ENCODE measurements around the gene NOXO1. TPM values are rescaled to one million over a fixed set of nuclear protein-coding genes. Genes with fewer than 3 reads are reported as not detected.

The NOXO1 gene
- total RNA-seq, 1 donor from 2014 or later, result 0.42 TPM

DNA sequence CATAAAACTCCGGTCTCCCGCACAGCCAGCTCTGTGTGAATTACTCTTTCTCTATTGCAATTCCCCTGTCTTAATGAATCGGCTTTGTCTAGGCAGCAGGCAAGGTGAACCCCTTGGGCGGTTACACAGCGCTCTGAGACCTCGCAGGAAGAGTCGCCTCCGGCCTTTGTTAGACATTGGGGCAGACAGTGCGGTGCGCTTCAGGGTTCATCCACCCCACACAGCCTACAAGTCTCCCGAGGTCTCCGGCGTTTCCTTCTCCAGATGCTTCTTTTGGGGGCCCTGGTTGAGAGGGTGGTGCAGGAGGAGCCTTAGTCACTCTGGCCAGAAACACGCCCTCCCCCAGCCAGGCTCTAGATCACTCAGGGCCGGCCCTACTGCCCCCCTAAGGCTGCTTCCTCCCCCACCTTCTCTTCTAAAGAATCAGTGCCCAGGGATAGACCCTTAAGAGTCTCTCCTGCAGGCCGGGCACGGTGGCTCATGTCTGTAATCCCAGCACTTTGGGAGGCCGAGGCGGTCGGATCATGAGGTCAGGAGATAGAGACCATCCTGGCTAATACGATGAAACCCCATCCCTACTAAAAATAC lies 36.6 kb downstream of the NOXO1 start:
- TF ChIP-seq, protein P1, sequence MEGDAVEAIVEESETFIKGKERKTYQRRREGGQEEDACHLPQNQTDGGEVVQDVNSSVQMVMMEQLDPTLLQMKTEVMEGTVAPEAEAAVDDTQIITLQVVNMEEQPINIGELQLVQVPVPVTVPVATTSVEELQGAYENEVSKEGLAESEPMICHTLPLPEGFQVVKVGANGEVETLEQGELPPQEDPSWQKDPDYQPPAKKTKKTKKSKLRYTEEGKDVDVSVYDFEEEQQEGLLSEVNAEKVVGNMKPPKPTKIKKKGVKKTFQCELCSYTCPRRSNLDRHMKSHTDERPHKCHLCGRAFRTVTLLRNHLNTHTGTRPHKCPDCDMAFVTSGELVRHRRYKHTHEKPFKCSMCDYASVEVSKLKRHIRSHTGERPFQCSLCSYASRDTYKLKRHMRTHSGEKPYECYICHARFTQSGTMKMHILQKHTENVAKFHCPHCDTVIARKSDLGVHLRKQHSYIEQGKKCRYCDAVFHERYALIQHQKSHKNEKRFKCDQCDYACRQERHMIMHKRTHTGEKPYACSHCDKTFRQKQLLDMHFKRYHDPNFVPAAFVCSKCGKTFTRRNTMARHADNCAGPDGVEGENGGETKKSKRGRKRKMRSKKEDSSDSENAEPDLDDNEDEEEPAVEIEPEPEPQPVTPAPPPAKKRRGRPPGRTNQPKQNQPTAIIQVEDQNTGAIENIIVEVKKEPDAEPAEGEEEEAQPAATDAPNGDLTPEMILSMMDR (IDR thresholded peaks at IDR 0.05; ENCODE audit: unreplicated experiment), result no peak
- Mint-ChIP-seq H3K9me3 (no peaks in the 10 kb centered on the region), H3K4me3 (no peak overlapping the region), H3K27me3 (ENCODE audit: low read depth) (no peaks in the 10 kb centered on the region), H3K4me1 (peaks cover 10% of the 10 kb centered on the region), H3K36me3 (no peaks in the 10 kb centered on the region), H3K27ac (no peak overlapping the region)
- DNase-seq (ENCODE audit: low spot score in 2 of 2, unreplicated experiment in 2 of 2), result no peak

GRCh38 chr16:1942810-1943726 lies 38.2 kb downstream of the NOXO1 start, which contains the start of gene MSRB1:
TSS of gene MSRB1 (minus strand) at chr16:1943199. CDS start at chr16:1943156, 43 bp downstream.
- no peaks in the 10 kb centered on the region for H3K27me3 Mint-ChIP-seq (ENCODE audit: low read depth)
- H3K9me3 Mint-ChIP-seq, result no peaks in the 10 kb centered on the region
- TF ChIP-seq, protein P1 (IDR thresholded peaks at IDR 0.05; ENCODE audit: unreplicated experiment), result no peak
- H3K27ac Mint-ChIP-seq, result peak within 1 kb of the TSS; percentile 73
- DNase-seq (ENCODE audit: low spot score in 2 of 2, unreplicated experiment in 2 of 2), result peak; percentile 99 to 100
- H3K4me1 Mint-ChIP-seq, result peaks cover 10% of the 10 kb centered on the region
- H3K36me3 Mint-ChIP-seq, result peaks cover 1% of the 10 kb centered on the region
- peak within 1 kb of the TSS; percentile 82 for H3K4me3 Mint-ChIP-seq

- no peaks in the 10 kb centered on the region for H3K9me3 Mint-ChIP-seq
- peak overlapping the region; percentile 82 for H3K4me3 Mint-ChIP-seq
- TF ChIP-seq, protein P1 (IDR thresholded peaks at IDR 0.05; ENCODE audit: unreplicated experiment), result no peak
- no peaks in the 10 kb centered on the region for H3K27me3 Mint-ChIP-seq (ENCODE audit: low read depth)
- no peak for DNase-seq (ENCODE audit: low spot score in 2 of 2, unreplicated experiment in 2 of 2)
- H3K27ac Mint-ChIP-seq, result no peak overlapping the region
- peaks cover 3% of the 10 kb centered on the region for H3K36me3 Mint-ChIP-seq
- H3K4me1 Mint-ChIP-seq, result peaks cover 10% of the 10 kb centered on the region
These were observed 39.0 kb downstream of the NOXO1 start for GRCh38 chr16:1942047-1942809.

GRCh38 chr16:1941162-1942046 lies 39.9 kb downstream of the NOXO1 start:
- Mint-ChIP-seq H3K9me3 (no peaks in the 10 kb centered on the region), H3K4me1 (peaks cover 10% of the 10 kb centered on the region), H3K36me3 (peaks cover 9% of the 10 kb centered on the region), H3K27me3 (ENCODE audit: low read depth) (no peaks in the 10 kb centered on the region), H3K4me3 (peak overlapping the region; percentile 82), H3K27ac (no peak overlapping the region)
- DNase-seq (ENCODE audit: low spot score in 2 of 2, unreplicated experiment in 2 of 2), result no peak
- TF ChIP-seq, protein P1 (IDR thresholded peaks at IDR 0.05; ENCODE audit: unreplicated experiment), result no peak
